SU-DHL-6 (cell line): ENCODE results near the gene FAM83C.

Experiments
- H2AFZ ChIP-seq: fragments of 200-600 bp; sonication (generic); 2 replicates; pipeline ENCODE4 v1.6.1; 2014; ENCODE audit warnings: low read depth, mild to moderate bottlenecking, moderate library complexity, mixed read lengths, antibody characterized with exemption, low read length; ENCODE audit not compliant: severe bottlenecking
- H3F3A ChIP-seq: fragments of 200-600 bp; shearing (Covaris generic); 2 replicates; pipeline ENCODE4 v1.6.0; 2016; ENCODE audit warnings: antibody characterized with exemption, mild to moderate bottlenecking; ENCODE audit not compliant: insufficient read depth
- H3K27ac ChIP-seq: fragments of 200-600 bp; sonication (generic); 2 replicates; pipeline ENCODE4 v1.5.1; 2016; ENCODE audit warnings: low read depth, mild to moderate bottlenecking, low read length, moderate library complexity, mixed read lengths
- H3K27me3 ChIP-seq: fragments of 200-600 bp; sonication (generic), shearing (Covaris generic); 2 replicates; pipeline ENCODE4 v1.6.0; 2014; ENCODE audit warnings: mild to moderate bottlenecking, low read length
- H3K36me3 ChIP-seq: fragments of 200-600 bp; sonication (generic); 2 replicates; pipeline ENCODE4 v1.6.1; 2014; ENCODE audit warnings: mild to moderate bottlenecking, low read length, mixed read lengths
- H3K4me2 ChIP-seq: fragments of 300-600, 200-600 bp; shearing (Covaris generic), sonication (generic); 2 replicates; pipeline ENCODE4 v1.6.0; 2014; ENCODE audit warnings: low read length, low read depth, mild to moderate bottlenecking; ENCODE audit not compliant: poor library complexity, severe bottlenecking
- H3K4me3 ChIP-seq: fragments of 200-600 bp; sonication (generic); 2 replicates; pipeline ENCODE4 v1.5.1; 2014; ENCODE audit warnings: antibody characterized with exemption, low read length, mild to moderate bottlenecking, mixed read lengths; ENCODE audit not compliant: insufficient read depth, poor library complexity, severe bottlenecking
- H3K79me2 ChIP-seq: fragments of 200-600 bp; sonication (generic); 2 replicates; pipeline ENCODE4 v1.6.1; 2014; ENCODE audit warnings: mild to moderate bottlenecking, low read length, moderate library complexity; ENCODE audit not compliant: insufficient read depth
- H3K9ac ChIP-seq: fragments of 200-600 bp; sonication (generic); 2 replicates; pipeline ENCODE4 v1.7.0; 2014; ENCODE audit warnings: mild to moderate bottlenecking, low read length
- H3K9me2 ChIP-seq: fragments of 200-600 bp; sonication (generic); replicated peaks from 2 replicates; pipeline ENCODE4 v1.6.1; 2014; ENCODE audit warnings: low read length; ENCODE audit not compliant: insufficient read depth
- H3K9me3 ChIP-seq: fragments of 200-600 bp; sonication (generic); 2 replicates; pipeline ENCODE4 v1.6.1; 2014; ENCODE audit warnings: low read length, mixed read lengths; ENCODE audit not compliant: insufficient read depth
- H4K20me1 ChIP-seq: fragments of 200-600 bp; sonication (generic); 2 replicates; pipeline ENCODE4 v1.6.1; 2014; ENCODE audit warnings: low read depth, mild to moderate bottlenecking, antibody characterized with exemption, low read length, moderate library complexity, mixed read lengths
- EZH2phosphoT487 ChIP-seq: fragments of 200-600 bp; sonication (generic), shearing (Covaris generic); conservative IDR thresholded peaks from 2 replicates; pipeline ENCODE4 v1.6.1; 2018; ENCODE audit warnings: mild to moderate bottlenecking, antibody characterized with exemption, low read length, moderate library complexity, mixed read lengths
- TF ChIP-seq, protein P1 (sequence below): fragments of 200-600 bp; sonication (generic); IDR thresholded peaks from one replicate; pipeline ENCODE4 v1.5.1; 2017; ENCODE audit warnings: antibody characterized with exemption, mild to moderate bottlenecking, low read length, moderate library complexity; ENCODE audit not compliant: insufficient read depth, poor library complexity, severe bottlenecking

Gene FAM83C

DNA sequence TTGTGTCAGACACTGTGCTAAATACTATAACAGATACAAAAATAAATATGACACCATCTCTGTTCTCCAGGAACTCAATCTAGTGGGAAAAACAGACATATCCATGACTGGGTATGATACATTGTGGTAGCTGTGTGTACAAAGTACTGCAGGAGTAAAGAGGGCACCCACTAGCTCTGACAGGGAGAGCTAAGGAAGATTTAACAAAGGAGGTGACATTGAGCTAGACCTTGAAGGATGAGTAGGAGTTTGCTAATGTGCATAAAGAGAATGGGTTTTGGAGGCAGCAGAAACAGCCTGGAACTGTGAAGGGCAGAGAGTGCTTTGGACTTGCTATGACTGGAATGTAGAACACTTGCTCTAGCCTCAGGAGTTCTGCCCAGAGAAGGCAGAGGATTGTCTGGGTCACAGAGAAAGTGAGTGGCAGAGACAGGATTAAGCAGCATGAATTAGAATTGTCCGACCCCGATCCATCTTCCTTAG lies 51.4 kb downstream of the FAM83C start:
- Histone ChIP-seq H4K20me1 (no peaks in the 10 kb centered on the region), H3K9me2 (no peaks in the 10 kb centered on the region), H3K27me3 (no peaks in the 10 kb centered on the region), H3K36me3 (no peaks in the 10 kb centered on the region), H3K9ac (no peak overlapping the region), H3K4me2 (no peak overlapping the region), H3K9me3 (no peaks in the 10 kb centered on the region), H3K27ac (no peak overlapping the region), H2AFZ (no peak overlapping the region), H3K4me3 (no peak overlapping the region), H3K79me2 (no peaks in the 10 kb centered on the region), H3F3A (no peaks in the 10 kb centered on the region)
- no peak for TF ChIP-seq EZH2phosphoT487
- TF ChIP-seq, protein P1, sequence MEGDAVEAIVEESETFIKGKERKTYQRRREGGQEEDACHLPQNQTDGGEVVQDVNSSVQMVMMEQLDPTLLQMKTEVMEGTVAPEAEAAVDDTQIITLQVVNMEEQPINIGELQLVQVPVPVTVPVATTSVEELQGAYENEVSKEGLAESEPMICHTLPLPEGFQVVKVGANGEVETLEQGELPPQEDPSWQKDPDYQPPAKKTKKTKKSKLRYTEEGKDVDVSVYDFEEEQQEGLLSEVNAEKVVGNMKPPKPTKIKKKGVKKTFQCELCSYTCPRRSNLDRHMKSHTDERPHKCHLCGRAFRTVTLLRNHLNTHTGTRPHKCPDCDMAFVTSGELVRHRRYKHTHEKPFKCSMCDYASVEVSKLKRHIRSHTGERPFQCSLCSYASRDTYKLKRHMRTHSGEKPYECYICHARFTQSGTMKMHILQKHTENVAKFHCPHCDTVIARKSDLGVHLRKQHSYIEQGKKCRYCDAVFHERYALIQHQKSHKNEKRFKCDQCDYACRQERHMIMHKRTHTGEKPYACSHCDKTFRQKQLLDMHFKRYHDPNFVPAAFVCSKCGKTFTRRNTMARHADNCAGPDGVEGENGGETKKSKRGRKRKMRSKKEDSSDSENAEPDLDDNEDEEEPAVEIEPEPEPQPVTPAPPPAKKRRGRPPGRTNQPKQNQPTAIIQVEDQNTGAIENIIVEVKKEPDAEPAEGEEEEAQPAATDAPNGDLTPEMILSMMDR: no peak

DNA sequence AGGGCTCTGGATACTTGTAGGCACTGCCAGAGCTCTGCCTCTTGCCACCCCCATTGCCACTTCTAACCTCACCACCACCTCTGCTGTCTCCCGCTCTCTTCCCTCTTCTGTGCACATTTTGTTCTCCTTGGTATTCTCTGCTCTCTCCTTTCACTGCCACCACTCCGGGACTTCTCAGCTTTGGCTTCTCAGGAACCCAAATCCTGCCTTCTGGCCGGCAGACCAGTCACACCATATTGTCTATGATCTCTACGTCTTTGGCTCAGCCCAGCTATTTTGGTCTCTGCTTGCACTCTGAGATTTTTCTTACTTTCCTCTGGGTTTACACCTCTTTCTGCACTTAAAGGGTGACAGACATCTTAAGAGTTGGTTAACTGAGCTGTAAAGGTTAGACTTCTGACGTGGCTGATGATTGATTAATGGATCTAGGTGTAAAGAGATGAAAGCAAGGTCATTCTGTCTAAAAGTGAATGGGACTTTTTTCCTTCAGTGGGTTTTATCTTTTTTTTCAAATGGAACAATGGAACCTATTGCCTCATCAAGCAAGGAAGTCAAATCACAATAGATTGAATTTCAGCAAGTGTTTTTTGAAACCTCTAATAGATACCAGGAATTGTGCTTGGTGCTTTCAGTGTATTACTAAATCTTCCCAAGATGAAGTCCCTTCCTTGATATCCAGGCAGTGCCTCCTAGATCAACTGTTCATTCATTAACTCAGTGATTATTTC lies 52.0 kb downstream of the FAM83C start:
- H3K27ac ChIP-seq: no peak overlapping the region
- no peaks in the 10 kb centered on the region for H4K20me1 ChIP-seq

DNA sequence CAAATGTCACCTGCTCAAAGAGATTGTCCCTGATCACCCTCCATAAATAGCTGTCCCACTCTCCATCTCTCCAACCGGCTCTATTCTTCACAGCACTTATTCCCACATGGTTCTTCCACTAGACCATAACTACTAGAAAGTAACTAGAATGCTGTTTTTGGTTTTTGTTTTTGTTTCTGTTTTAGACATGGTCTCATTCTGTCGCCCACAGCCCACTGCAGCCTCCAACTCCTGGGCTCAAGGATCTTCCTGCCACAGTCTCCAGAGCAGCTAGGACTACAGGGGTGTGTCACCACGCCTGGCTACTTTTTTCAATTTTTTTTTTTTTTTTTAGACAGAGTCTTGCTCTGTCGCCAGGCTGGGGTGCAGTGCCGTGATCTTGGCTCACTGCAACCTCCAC lies 53.5 kb downstream of the FAM83C start:
- Histone ChIP-seq H3K27ac (no peak overlapping the region), H3K9me3 (no peaks in the 10 kb centered on the region), H3K27me3 (no peaks in the 10 kb centered on the region), H4K20me1 (no peaks in the 10 kb centered on the region), H3F3A (no peaks in the 10 kb centered on the region), H3K4me3 (no peak overlapping the region), H3K9ac (no peak overlapping the region), H2AFZ (no peak overlapping the region), H3K36me3 (no peaks in the 10 kb centered on the region), H3K4me2 (no peak overlapping the region), H3K79me2 (no peaks in the 10 kb centered on the region), H3K9me2 (no peaks in the 10 kb centered on the region)
- no peak for TF ChIP-seq EZH2phosphoT487
- TF ChIP-seq, protein P1: no peak

More for the DNA sequence above, 52.0 kb downstream of the FAM83C start:
- H3K79me2 ChIP-seq: no peaks in the 10 kb centered on the region
- H3K4me2 ChIP-seq: no peak overlapping the region
- H3K4me3 ChIP-seq: no peak overlapping the region
- no peak overlapping the region for H3K9ac ChIP-seq
- H3K27me3 ChIP-seq: no peaks in the 10 kb centered on the region
- H3F3A ChIP-seq: no peaks in the 10 kb centered on the region
- H3K9me2 ChIP-seq: no peaks in the 10 kb centered on the region
- H3K36me3 ChIP-seq: no peaks in the 10 kb centered on the region
- TF ChIP-seq, protein P1: no peak
- no peak for TF ChIP-seq EZH2phosphoT487
- H2AFZ ChIP-seq: no peak overlapping the region
- no peaks in the 10 kb centered on the region for H3K9me3 ChIP-seq
